ENCODE measurements around the gene PHAX.
"Not testable (repeated sequence)": the region's sequence is repeated elsewhere in the genome, so short reads cannot be mapped to it uniquely, and the experiment has no call there.

Gene PHAX

GRCh38 chr5:126613941-126614592, 13.3 kb downstream of the PHAX start:
- TF ChIP-seq CTCF (IDR thresholded peaks at IDR 0.05; ENCODE audit: unreplicated experiment in 3 of 3), result no peak
- Mint-ChIP-seq H3K36me3 (ENCODE audit: low read depth) (peaks cover 56% of the 10 kb centered on the region), H3K4me1 (peaks cover 4% of the 10 kb centered on the region), H3K27ac (no peak overlapping the region), H3K27me3 (ENCODE audit: low read depth) (no peaks in the 10 kb centered on the region), H3K9me3 (no peaks in the 10 kb centered on the region), H3K4me3 (no peak overlapping the region)

GRCh38 chr5:126615286-126615685, 14.5 kb downstream of the PHAX start:
- TF ChIP-seq CTCF (IDR thresholded peaks at IDR 0.05; ENCODE audit: unreplicated experiment in 3 of 3), result no peak
- peaks cover 61% of the 10 kb centered on the region for H3K36me3 Mint-ChIP-seq (ENCODE audit: low read depth)

GRCh38 chr5:126617603-126618002, 16.9 kb downstream of the PHAX start:
- H3K4me3 Mint-ChIP-seq; H3K9me3 Mint-ChIP-seq; H3K27ac Mint-ChIP-seq; H3K4me1 Mint-ChIP-seq; H3K27me3 Mint-ChIP-seq (ENCODE audit: low read depth): not testable (repeated sequence)
- peaks cover 46% of the 10 kb centered on the region for H3K36me3 Mint-ChIP-seq (ENCODE audit: low read depth)

More at GRCh38 chr5:126615286-126615685, 14.5 kb downstream of the PHAX start:
- peaks cover 4% of the 10 kb centered on the region for H3K4me1 Mint-ChIP-seq
- H3K4me3 Mint-ChIP-seq, result no peak overlapping the region
- no peaks in the 10 kb centered on the region for H3K27me3 Mint-ChIP-seq (ENCODE audit: low read depth)
- no peak overlapping the region for H3K27ac Mint-ChIP-seq
- no peaks in the 10 kb centered on the region for H3K9me3 Mint-ChIP-seq

GRCh38 chr5:126619781-126620180, 19.0 kb downstream of the PHAX start:
- peaks cover 4% of the 10 kb centered on the region for H3K4me1 Mint-ChIP-seq
- H3K27ac Mint-ChIP-seq, result no peak overlapping the region
- H3K9me3 Mint-ChIP-seq, result no peaks in the 10 kb centered on the region
- H3K36me3 Mint-ChIP-seq (ENCODE audit: low read depth), result peaks cover 48% of the 10 kb centered on the region
- H3K27me3 Mint-ChIP-seq (ENCODE audit: low read depth), result no peaks in the 10 kb centered on the region
- no peak overlapping the region for H3K4me3 Mint-ChIP-seq
- TF ChIP-seq CTCF (IDR thresholded peaks at IDR 0.05; ENCODE audit: unreplicated experiment in 3 of 3), result no peak

GRCh38 chr5:126624534-126624933, 23.8 kb downstream of the PHAX start:
- no peak for TF ChIP-seq CTCF (IDR thresholded peaks at IDR 0.05; ENCODE audit: unreplicated experiment in 3 of 3)
- Mint-ChIP-seq H3K4me3 (no peak overlapping the region), H3K36me3 (ENCODE audit: low read depth) (peaks cover 35% of the 10 kb centered on the region), H3K27me3 (ENCODE audit: low read depth) (no peaks in the 10 kb centered on the region), H3K4me1 (no peaks in the 10 kb centered on the region), H3K27ac (no peak overlapping the region), H3K9me3 (no peaks in the 10 kb centered on the region)

GRCh38 chr5:126628102-126628501, 27.4 kb downstream of the PHAX start:
- no peaks in the 10 kb centered on the region for H3K27me3 Mint-ChIP-seq (ENCODE audit: low read depth)
- no peak overlapping the region for H3K27ac Mint-ChIP-seq

More at GRCh38 chr5:126628102-126628501, 27.4 kb downstream of the PHAX start:
- Mint-ChIP-seq H3K4me1 (no peaks in the 10 kb centered on the region), H3K4me3 (no peak overlapping the region), H3K9me3 (no peaks in the 10 kb centered on the region), H3K36me3 (ENCODE audit: low read depth) (peaks cover 26% of the 10 kb centered on the region)
- no peak for TF ChIP-seq CTCF (IDR thresholded peaks at IDR 0.05; ENCODE audit: unreplicated experiment in 3 of 3)
